Prostate gland (tissue), 2 donors: ENCODE data around the gene PTGES2. TPM values are rescaled to one million over a fixed set of nuclear protein-coding genes. Genes with fewer than 3 reads are reported as not detected.

Experiments
- DNase-seq: peaks from one replicate; pipeline ENCODE4 v3.0.0-alpha.2; 2019; ENCODE audit warnings: low spot score
- H3K27ac ChIP-seq, 2 donors: fragments of 200-600 bp; sonication (generic); 2 replicates each; pipeline ENCODE4 v1.5.1; 2017 to 2019
- H3K27me3 ChIP-seq: fragments of 200-600 bp; sonication (generic); replicated peaks from 2 replicates; pipeline ENCODE4 v1.5.1; 2019; ENCODE audit not compliant: insufficient read depth
- H3K36me3 ChIP-seq, 2 donors: fragments of 200-600 bp; sonication (generic); 1 replicate in 1 of 2; 2 replicates in 1 of 2; pipeline versions ENCODE4 v1.5.1 to v1.8.1; 2017 to 2019
- H3K4me1 ChIP-seq: fragments of 200-600 bp; sonication (generic); replicated peaks from 2 replicates; pipeline ENCODE4 v1.5.1; 2019
- H3K4me3 ChIP-seq, 2 donors: fragments of 200-600 bp; sonication (generic); 2 replicates each; pipeline ENCODE4 v1.5.1; 2017 to 2019
- H3K9me3 ChIP-seq: fragments of 200-600 bp; sonication (generic); 2 replicates; pipeline ENCODE4 v1.5.1; 2017
- POLR2A ChIP-seq: fragments of 450-650 bp; IDR thresholded peaks from one replicate; pipeline ENCODE4 v1.6.1; 2016; ENCODE audit warnings: antibody characterized with exemption, mild to moderate bottlenecking
- POLR2AphosphoS5 ChIP-seq: sonication (generic); formaldehyde crosslinking; IDR thresholded peaks from one replicate; pipeline ENCODE4 v1.6.1; 2017; ENCODE audit warnings: antibody characterized with exemption
- WGBS: methylation state at CpG from one replicate; pipeline ENCODE4 v1.1.5; 2018; 5-methylcytosine and 5-hydroxymethylcytosine counted together
- intact Hi-C: fragments of 100-400 bp; cut with DNase I; formaldehyde crosslinking; loops from one replicate; pipeline ENCODE4 v1.14.2; 2022
- total RNA-seq, 2 donors: library from RNA; depleted of rRNA; stranded (reverse); fragments of >200 nt; gene quantifications; one replicate each; pipeline ENCODE4 v1.1.0, GENCODE V29; 2016
- TF ChIP-seq, protein P1 (sequence below), 4 experiments: fragments of 200-600 bp in 2 of 4; fragments of 450-650 bp in 2 of 4; sonication (generic) in 2 of 4; IDR thresholded peaks; 1 replicate in 3 of 4; 2 replicates in 1 of 4; pipeline ENCODE4 v1.5.1; 2016 to 2019; ENCODE audit warnings: antibody characterized with exemption in 4 of 4, mild to moderate bottlenecking in 2 of 4, moderate library complexity in 2 of 4

The PTGES2 gene
- total RNA-seq, 2 donors from 2014 or later: 89.4 to 96.1 TPM

DNA sequence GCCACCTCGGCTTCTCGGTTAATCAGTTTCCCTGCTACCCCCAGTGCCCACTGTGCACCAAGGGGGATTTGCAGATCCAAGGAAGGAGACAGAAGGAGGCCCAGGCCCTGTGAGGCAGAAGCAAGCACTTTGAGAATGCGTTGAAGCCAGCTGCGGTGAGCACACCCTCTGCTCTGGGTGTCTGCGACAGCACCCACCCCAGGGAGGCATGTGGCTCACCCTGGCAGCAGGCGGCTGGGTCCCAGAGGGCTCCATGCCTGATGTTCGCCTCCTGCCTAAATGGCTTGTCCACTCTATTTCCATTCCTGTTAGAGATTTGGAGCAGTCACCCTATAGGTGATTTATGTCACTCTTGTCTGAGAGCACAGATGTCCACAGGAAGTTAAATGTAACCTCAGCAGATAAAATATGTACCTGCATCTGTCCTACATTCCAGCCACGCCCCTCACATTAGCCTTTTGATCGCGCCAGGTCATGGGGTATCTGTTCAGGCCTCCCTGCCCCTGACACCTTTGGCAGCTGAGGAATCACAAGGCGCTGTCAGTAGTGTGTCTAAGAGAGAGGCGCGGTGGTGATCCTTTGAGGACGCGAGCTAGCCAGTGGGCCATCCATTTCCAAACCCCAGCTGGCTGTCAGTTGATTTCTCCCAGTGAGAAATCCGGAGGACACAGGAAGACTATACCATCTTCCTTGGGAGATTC, 28.1 kb downstream of the PTGES2 start:
- intact Hi-C loops: loop anchor here (2.0 to 10.0 kb wide), 2 partner anchors 31 to 135 kb away; partner anchors contain the start of gene SLC25A25
- 44% methylated on average over 16 of the region's 16 CpGs for WGBS
- DNase-seq: no peak

DNA sequence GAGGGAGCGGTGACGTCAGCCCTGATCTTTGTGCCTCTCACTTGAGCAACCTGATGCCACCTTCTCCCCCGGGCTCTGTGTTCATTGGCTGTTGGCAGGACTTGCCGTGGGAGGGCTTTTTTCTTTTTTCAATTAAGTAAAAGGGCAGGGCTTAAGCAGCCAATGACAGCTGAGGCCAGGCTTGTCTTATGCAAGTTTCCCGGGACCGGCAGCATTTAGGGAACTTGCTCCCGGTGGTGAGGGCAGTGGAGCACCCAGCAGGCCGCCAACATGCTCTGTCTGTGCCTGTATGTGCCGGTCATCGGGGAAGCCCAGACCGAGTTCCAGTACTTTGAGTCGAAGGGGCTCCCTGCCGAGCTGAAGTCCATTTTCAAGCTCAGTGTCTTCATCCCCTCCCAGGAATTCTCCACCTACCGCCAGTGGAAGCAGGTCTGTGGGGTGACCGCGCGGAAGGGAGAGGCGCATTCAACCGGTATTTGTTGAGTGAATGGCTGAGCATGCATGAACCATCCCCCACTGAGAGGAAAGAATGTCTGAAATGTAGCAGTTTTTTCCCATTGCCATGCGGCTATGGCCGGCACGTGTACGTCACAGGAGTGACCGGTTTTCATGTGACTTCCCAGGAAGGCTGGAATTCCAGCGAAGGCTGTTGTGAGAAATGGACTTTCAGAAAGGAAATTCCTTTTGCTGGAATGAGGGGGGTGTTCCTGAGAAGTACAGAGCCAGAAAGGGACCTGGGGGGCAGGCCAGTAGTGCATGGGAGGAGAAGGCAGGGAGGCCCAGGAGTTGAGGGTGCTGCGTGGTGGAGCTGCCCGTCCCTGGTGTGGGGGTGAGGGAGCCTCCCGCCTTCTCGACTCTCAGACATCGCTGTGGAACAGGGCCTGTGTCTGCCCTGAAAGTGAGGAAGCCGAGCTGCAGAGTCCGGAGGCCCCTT, 29.0 kb downstream of the PTGES2 start:
- Histone ChIP-seq H3K36me3 (no peaks in the 10 kb centered on the region), H3K4me3 (peak overlapping the region; percentile 29 to 31), H3K27ac (peak overlapping the region; percentile 87 to 90), H3K4me1 (peaks cover 34% of the 10 kb centered on the region), H3K27me3 (no peaks in the 10 kb centered on the region), H3K9me3 (no peaks in the 10 kb centered on the region)
- peak; percentile 98 for DNase-seq
- WGBS: 8% methylated on average over 32 of the region's 32 CpGs
- TF ChIP-seq POLR2A: peak; percentile 99
- peak; percentile 98 for TF ChIP-seq POLR2AphosphoS5
- TF ChIP-seq, protein P1, sequence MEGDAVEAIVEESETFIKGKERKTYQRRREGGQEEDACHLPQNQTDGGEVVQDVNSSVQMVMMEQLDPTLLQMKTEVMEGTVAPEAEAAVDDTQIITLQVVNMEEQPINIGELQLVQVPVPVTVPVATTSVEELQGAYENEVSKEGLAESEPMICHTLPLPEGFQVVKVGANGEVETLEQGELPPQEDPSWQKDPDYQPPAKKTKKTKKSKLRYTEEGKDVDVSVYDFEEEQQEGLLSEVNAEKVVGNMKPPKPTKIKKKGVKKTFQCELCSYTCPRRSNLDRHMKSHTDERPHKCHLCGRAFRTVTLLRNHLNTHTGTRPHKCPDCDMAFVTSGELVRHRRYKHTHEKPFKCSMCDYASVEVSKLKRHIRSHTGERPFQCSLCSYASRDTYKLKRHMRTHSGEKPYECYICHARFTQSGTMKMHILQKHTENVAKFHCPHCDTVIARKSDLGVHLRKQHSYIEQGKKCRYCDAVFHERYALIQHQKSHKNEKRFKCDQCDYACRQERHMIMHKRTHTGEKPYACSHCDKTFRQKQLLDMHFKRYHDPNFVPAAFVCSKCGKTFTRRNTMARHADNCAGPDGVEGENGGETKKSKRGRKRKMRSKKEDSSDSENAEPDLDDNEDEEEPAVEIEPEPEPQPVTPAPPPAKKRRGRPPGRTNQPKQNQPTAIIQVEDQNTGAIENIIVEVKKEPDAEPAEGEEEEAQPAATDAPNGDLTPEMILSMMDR (IDR thresholded peaks at IDR 0.05): no peak
- intact Hi-C loops: loop anchor here (2.0 to 10.0 kb wide), 2 partner anchors 30 to 134 kb away; partner anchors contain the start of gene SLC25A25

More for the DNA sequence above, 28.1 kb downstream of the PTGES2 start:
- TF ChIP-seq POLR2AphosphoS5 (no peak), POLR2A (no peak)
- TF ChIP-seq, protein P1 (IDR thresholded peaks at IDR 0.05): no peak
- Histone ChIP-seq H3K4me3 (peak overlapping the region; percentile 29 to 31), H3K4me1 (peaks cover 32% of the 10 kb centered on the region), H3K27me3 (no peaks in the 10 kb centered on the region), H3K9me3 (no peaks in the 10 kb centered on the region), H3K36me3 (no peaks in the 10 kb centered on the region), H3K27ac (peak overlapping the region; percentile 87 to 90)

DNA sequence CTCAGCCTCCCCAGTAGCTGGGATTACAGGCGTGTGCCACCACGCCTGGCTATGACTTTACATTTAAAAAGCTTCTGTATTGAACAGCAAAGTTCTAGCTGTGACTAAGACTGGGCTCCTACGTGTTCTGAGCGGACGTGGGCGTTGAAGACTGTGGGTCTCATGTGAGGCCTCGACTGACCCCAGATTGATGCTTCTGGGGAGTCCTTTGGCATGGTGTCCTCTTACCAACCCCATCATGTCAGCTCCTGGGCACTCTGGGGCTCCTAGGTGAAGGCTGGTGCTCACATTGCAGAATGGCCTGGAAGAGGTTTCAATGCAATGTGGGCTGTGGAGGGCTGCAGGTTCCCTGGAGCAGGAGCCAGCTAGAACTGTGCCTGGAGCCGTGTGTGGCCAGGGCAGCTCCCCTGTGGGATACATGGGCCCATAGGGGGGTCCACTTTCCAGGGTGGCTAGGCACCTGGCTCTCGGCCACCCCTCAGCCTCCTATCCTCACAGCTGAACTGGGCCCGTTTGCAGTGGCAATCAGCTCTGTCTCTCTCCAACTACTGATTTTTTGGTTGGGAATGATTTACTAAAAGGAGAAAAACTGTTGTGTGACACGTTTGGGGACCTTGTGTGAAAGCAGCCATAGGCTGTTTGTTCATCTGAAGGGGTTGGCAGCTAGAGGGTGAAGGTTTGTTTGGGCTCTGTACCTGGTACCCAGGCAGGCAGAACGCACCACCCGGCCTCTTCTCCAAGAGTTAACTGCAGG, 29.8 kb downstream of the PTGES2 start:
- H3K36me3 ChIP-seq: no peaks in the 10 kb centered on the region
- no peak for TF ChIP-seq POLR2AphosphoS5
- no peak for TF ChIP-seq POLR2A
- TF ChIP-seq, protein P1 (IDR thresholded peaks at IDR 0.05): no peak
- WGBS: 56% methylated on average over 13 of the region's 13 CpGs
- H3K4me1 ChIP-seq: peaks cover 39% of the 10 kb centered on the region
- no peaks in the 10 kb centered on the region for H3K9me3 ChIP-seq
- intact Hi-C loops: loop anchor here (2.0 to 10.0 kb wide), 2 partner anchors 29 to 133 kb away; partner anchors contain the start of gene SLC25A25
- peak overlapping the region; percentile 87 to 90 for H3K27ac ChIP-seq
- DNase-seq: no peak
- no peaks in the 10 kb centered on the region for H3K27me3 ChIP-seq
- H3K4me3 ChIP-seq: no peak overlapping the region

DNA sequence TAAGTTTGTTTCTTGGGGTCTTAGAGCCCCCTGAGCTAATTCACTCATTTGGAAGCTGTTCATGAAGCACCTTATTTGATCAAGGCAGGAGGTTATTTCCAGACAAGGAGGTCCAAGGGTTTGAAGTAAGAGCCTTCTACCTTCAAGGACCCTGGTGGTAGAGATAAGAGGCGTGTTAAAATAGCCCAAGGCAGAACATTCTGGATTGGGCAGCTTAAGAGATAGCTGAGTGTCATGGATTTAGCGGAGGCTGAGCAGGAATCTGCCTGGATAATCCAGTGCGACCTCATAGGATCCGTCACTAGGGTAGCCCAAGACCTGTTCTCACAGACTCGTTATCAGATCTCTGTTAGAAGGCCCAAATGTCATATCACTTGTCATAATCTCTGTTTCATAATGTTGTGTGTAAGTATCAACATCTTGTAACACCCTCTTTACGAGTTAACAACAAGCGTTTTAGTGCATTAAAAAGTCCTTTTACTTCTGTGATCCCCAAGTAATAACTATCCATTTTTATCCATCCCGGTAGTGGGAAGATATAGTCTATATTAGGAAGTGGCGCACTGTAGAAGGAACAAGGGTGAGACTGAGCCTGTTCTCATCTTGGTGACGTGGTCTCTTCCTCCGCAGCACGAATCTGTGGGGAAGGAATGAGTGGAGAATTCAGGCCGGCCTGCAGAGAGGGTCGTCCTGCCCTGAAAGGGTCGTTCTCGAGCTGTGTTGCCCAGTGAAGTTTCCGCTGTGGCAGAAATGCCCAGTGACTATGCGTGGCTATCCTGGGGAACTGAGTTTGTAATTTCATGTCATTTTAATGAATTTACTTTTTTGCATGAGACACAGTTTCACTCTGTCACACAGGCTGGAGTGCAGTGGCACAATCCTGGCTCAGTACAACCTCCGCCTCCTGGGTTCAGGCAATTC, 30.7 kb downstream of the PTGES2 start:
- DNase-seq: no peak
- no peak overlapping the region for H3K4me3 ChIP-seq
- H3K36me3 ChIP-seq: no peaks in the 10 kb centered on the region
- 83% methylated on average over 19 of the region's 19 CpGs for WGBS
- intact Hi-C loops: loop anchor here (10.0 kb wide), 1 partner anchor 132 kb away; no protein-coding TSS in a partner anchor
- TF ChIP-seq, protein P1 (IDR thresholded peaks at IDR 0.05): no peak
- no peak for TF ChIP-seq POLR2A
- no peak for TF ChIP-seq POLR2AphosphoS5
- peaks cover 39% of the 10 kb centered on the region for H3K4me1 ChIP-seq
- peak overlapping the region; percentile 87 to 90 for H3K27ac ChIP-seq
- H3K9me3 ChIP-seq: no peaks in the 10 kb centered on the region
- H3K27me3 ChIP-seq: no peaks in the 10 kb centered on the region
